ENCODE measurements around the gene CCDC136.

GRCh38 chr7:128832880-128833147, 41.0 kb downstream of the CCDC136 start:
- TF ChIP-seq CTCF (IDR thresholded peaks at IDR 0.05 in 2 of 3, conservative IDR thresholded peaks at IDR 0.05 in 1 of 3; ENCODE audit: borderline replicate concordance in 1 of 3, insufficient read depth in 1 of 3, low read depth in 2 of 3, low read length in 2 of 3) (no peak), REST (IDR thresholded peaks at IDR 0.05; ENCODE audit: low read depth) (no peak), CEBPB (IDR thresholded peaks at IDR 0.05; ENCODE audit: low read depth) (no peak), EZH2 (IDR thresholded peaks at IDR 0.05) (no peak)
